ENCODE measurements around the gene HDGFL2. TPM values are rescaled to one million over a fixed set of nuclear protein-coding genes. Genes with fewer than 3 reads are reported as not detected.

The HDGFL2 gene
- total RNA-seq, 2 donors from 2014 or later, result 40.8 to 61.8 TPM

DNA sequence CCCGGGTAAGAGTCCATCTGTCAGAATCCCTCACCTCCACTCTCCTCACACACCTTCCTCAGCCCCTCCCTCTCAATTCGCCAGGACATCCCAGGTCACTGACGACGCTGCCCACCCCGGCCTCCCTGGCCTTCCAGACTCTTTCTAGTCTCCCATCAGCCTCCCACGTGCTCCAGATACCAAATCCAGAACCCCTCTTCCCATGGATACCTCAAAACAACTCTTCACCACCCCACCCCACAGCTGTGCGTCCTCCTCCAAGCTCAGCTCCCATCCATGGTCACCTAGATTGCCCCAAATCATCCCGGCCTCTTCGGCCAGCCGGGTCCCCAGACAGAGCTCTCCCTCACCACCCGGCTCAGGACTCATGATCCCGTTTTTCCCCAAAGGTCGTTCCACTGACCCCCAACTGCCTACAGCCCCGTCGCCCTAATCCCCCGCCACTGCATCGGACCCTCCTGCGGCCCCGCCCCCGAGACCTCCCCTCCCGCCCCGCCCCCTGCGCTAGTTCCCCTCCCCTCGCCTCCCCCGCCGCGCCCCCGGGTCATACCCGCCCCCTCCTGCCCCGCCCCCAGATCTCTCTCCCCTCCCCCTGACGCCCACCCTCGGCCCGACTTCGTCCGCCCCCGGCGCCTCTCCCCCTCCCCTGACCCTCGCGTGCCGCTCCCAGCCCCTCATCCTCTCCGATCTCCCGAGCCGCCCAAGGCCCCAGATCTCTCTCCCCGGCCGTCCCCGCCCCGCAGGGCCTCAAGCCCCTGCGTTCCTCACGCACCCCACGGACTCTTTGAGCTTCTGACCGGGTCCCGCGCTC is 15.0 kb upstream of the HDGFL2 start:
- DNase-seq (ENCODE audit: low spot score), result no peak
- Histone ChIP-seq H3K36me3 (peaks cover 9 to 12% of the 10 kb centered on the region in 2 donors), H3K4me3 (peak overlapping the region; percentile 74 to 88), H3K4me1 (replicated peaks) (peaks cover 17% of the 10 kb centered on the region), H3K27me3 (replicated peaks; ENCODE audit: insufficient read depth) (no peaks in the 10 kb centered on the region), H3K9me3 (no peaks in the 10 kb centered on the region), H3K27ac (peak overlapping the region; percentile 84 to 93)
- TF ChIP-seq POLR2A (IDR thresholded peaks at IDR 0.05) (no peak), POLR2AphosphoS5 (IDR thresholded peaks at IDR 0.05) (no peak)
- TF ChIP-seq, protein P1, sequence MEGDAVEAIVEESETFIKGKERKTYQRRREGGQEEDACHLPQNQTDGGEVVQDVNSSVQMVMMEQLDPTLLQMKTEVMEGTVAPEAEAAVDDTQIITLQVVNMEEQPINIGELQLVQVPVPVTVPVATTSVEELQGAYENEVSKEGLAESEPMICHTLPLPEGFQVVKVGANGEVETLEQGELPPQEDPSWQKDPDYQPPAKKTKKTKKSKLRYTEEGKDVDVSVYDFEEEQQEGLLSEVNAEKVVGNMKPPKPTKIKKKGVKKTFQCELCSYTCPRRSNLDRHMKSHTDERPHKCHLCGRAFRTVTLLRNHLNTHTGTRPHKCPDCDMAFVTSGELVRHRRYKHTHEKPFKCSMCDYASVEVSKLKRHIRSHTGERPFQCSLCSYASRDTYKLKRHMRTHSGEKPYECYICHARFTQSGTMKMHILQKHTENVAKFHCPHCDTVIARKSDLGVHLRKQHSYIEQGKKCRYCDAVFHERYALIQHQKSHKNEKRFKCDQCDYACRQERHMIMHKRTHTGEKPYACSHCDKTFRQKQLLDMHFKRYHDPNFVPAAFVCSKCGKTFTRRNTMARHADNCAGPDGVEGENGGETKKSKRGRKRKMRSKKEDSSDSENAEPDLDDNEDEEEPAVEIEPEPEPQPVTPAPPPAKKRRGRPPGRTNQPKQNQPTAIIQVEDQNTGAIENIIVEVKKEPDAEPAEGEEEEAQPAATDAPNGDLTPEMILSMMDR (IDR thresholded peaks at IDR 0.05), result no peak
- intact Hi-C loops (cut with DNase I), result loop anchor here (5.0 kb wide), 1 partner anchor 55 kb away; the partner anchor contains the start of genes CHAF1A and SH3GL1
- 4% methylated on average over 40 of the region's 53 CpGs for WGBS

DNA sequence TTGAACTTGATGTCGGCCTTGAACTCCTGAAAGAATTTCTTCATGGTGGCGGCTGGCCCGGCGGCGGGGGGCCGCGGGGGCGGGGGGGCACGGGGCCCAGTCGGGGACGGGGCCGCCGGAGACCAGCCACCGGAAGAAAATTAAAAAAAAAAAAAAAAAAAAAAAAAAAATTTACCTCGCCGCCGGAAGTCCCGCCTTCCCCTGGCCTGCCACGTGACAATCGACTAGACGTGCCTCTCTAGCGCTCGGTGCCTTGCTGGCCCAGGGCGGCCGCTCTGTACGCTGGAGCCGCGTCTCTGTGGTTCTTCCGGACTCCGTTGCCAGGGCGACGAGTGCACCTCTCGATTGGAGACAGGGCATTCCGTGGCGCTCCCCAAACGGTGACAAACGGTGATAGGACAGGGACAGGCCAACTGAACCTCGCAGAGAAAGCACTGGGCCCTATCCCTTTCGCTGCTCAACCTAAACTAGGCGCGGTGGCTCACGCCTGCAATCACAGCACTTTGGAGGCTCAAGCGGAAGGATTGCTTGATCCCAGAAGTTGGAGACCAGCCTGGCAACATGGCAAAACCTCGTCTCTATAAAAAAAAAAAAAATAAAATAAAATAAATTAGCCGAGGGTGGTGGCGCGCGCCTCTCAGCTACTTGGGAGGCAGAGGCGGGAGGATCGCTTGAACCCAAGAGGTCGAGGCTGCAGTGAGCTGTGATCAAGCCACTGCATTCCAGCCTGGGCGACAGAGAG is 14.3 kb upstream of the HDGFL2 start, which contains the start of gene UBXN6:
Gene UBXN6 (minus strand): TSS at position 141 of the 742 bp plus-strand sequence. CDS start 97 bp downstream, at position 44.
- intact Hi-C loops (cut with DNase I), result loop anchor here (5.0 kb wide), 1 partner anchor 56 kb away; the partner anchor contains the start of genes CHAF1A and SH3GL1
- Histone ChIP-seq H3K27me3 (replicated peaks; ENCODE audit: insufficient read depth) (no peaks in the 10 kb centered on the region), H3K27ac (peak within 1 kb of the TSS; percentile 84 to 93), H3K4me3 (peak within 1 kb of the TSS; percentile 74 to 88), H3K4me1 (replicated peaks) (peaks cover 17% of the 10 kb centered on the region), H3K36me3 (peaks cover 4 to 5% of the 10 kb centered on the region in 2 donors), H3K9me3 (no peaks in the 10 kb centered on the region)
- peak; percentile 22 for TF ChIP-seq POLR2A (IDR thresholded peaks at IDR 0.05)
- TF ChIP-seq, protein P1 (IDR thresholded peaks at IDR 0.05), result peak in 1 of 4 experiments; percentile 31
- peak; percentile 95 for TF ChIP-seq POLR2AphosphoS5 (IDR thresholded peaks at IDR 0.05)
- 8% methylated on average over 52 of the region's 52 CpGs for WGBS
- DNase-seq (ENCODE audit: low spot score), result peak; percentile 99

DNA sequence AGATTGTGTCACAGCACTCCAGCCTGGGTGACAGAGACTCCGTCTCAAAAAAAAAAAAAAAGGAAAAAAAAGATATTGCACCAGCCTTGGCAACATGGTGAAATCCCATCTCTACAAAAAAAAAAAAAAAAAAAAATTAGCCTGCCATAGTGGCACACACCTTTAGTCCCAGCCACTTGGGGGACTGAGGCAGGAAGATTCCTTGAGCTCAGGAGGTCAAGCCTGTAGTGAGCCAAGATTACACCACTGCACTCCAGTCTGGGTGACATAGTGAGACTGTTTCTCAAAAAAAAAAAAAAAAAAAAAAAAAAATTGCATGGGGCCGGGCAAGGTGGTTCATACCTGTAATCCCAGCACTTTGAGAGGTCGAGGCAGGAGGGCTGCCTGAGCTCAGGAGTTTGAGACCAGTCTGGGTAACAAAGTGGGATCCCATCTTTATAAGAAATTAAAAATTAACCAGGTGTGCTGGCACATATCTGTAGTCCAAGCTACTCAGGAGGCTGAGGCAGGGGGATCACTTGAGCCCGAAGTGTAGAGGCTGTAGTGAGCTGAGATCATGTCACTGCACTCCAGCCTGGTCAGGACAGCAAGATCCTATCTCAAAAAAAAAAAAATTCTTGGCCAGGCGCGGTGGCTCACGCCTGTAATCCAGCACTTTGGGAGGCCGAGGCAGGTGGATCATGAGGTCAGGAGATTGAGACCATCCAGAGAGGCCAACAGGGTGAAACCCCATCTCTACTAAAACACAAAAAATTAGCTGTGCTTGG is 7.1 kb upstream of the HDGFL2 start:
- Histone ChIP-seq H3K36me3 (no peaks in the 10 kb centered on the region), H3K27ac (no peak overlapping the region), H3K9me3 (no peaks in the 10 kb centered on the region), H3K27me3 (replicated peaks; ENCODE audit: insufficient read depth) (no peaks in the 10 kb centered on the region), H3K4me1 (replicated peaks) (no peaks in the 10 kb centered on the region), H3K4me3 (no peak overlapping the region)
- no peak for DNase-seq (ENCODE audit: low spot score)
- TF ChIP-seq POLR2A (IDR thresholded peaks at IDR 0.05), result no peak
- TF ChIP-seq, protein P1 (IDR thresholded peaks at IDR 0.05), result no peak
- no peak for TF ChIP-seq POLR2AphosphoS5 (IDR thresholded peaks at IDR 0.05)
- intact Hi-C loops (cut with DNase I), result no loop called here
- WGBS, result 82% methylated on average over 8 of the region's 8 CpGs

DNA sequence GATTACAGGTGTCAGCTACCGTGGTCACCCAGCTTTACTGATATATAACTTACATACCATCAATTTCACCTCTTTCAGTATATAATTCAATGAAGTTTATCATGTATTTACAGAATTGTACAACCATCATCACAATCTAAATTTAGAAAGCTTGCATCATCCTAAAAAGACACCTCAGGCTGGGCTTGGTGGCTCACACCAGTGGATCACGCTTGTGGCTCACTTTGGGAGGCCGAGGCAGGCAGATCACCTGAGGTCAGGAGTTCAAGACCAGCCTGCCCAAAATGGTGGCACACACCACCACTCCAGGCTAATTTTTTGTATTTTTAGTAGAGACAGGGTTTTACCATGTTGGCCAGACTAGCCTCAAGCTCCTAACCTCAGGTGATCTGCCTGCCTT is 4.3 kb upstream of the HDGFL2 start:
- WGBS, result 80% methylated on average over 3 of the region's 3 CpGs
- no peaks in the 10 kb centered on the region for H3K36me3 ChIP-seq

More for the DNA sequence above, 4.3 kb upstream of the HDGFL2 start:
- H3K4me3 ChIP-seq, result no peak overlapping the region
- intact Hi-C loops (cut with DNase I), result no loop called here
- no peaks in the 10 kb centered on the region for H3K4me1 ChIP-seq (replicated peaks)
- TF ChIP-seq, protein P1 (IDR thresholded peaks at IDR 0.05), result no peak
- no peak for TF ChIP-seq POLR2AphosphoS5 (IDR thresholded peaks at IDR 0.05)
- TF ChIP-seq POLR2A (IDR thresholded peaks at IDR 0.05), result no peak
- no peaks in the 10 kb centered on the region for H3K27me3 ChIP-seq (replicated peaks; ENCODE audit: insufficient read depth)
- H3K9me3 ChIP-seq, result no peaks in the 10 kb centered on the region
- no peak for DNase-seq (ENCODE audit: low spot score)
- H3K27ac ChIP-seq, result no peak overlapping the region

Data from prostate gland (tissue), 2 donors.